Measurements from ENCODE around the gene PYGO1. TPM values are rescaled to one million over a fixed set of nuclear protein-coding genes. Genes with fewer than 3 reads are reported as not detected.

PYGO1 gene
- total and polyA plus RNA-seq, 2 of the 8 experiments (the other 6 are each of a cell fraction or from before 2014, with no cell fraction given), result 0.50 to 1.1 TPM

GRCh38 chr15:55618387-55618786, 30.2 kb upstream of the PYGO1 start:
- Histone ChIP-seq H4K20me1 (replicated peaks in 1 of 2; ENCODE audit: control insufficient read depth in 1 of 2, insufficient read depth in 2 of 2, low read length in 2 of 2) (no peaks in the 10 kb centered on the region), H2BK12ac (ENCODE audit: low read depth, low read length) (no peak overlapping the region), H3K27ac (ENCODE audit: low read depth, low read length) (no peak overlapping the region), H2BK15ac (ENCODE audit: low read length) (no peak overlapping the region), H2BK20ac (ENCODE audit: low read length) (no peak overlapping the region), H2BK5ac (ENCODE audit: low read depth, low read length) (no peak overlapping the region), H3K56ac (replicated peaks; ENCODE audit: insufficient read length, low read depth, low read length) (no peak overlapping the region), H4K5ac (ENCODE audit: insufficient read length, low read depth, low read length) (no peak overlapping the region), H4K91ac (replicated peaks; ENCODE audit: insufficient read length, low read length) (no peak overlapping the region), H2AFZ (ENCODE audit: low read length) (no peak overlapping the region), H3K4me3 (ENCODE audit: extremely low read depth in 1 of 4, insufficient read depth in 2 of 4, low read depth in 3 of 4, low read length in 4 of 4) (no peak overlapping the region), H2AK5ac (ENCODE audit: low read depth, low read length) (no peak overlapping the region), H3K27me3 (replicated peaks in 1 of 4; ENCODE audit: control insufficient read depth in 3 of 4, extremely low read depth in 1 of 4, insufficient read depth in 3 of 4, low read length in 3 of 4) (no peaks in the 10 kb centered on the region), H3K9me3 (ENCODE audit: insufficient read depth in 2 of 2, low read depth in 1 of 2, low read length in 1 of 2) (no peaks in the 10 kb centered on the region), H3K4ac (replicated peaks; ENCODE audit: insufficient read length, low read depth, low read length) (no peak overlapping the region), H2BK120ac (replicated peaks; ENCODE audit: low read depth, low read length) (no peak overlapping the region), H3K79me2 (ENCODE audit: control insufficient read depth in 1 of 2, insufficient read depth in 2 of 2, low read length in 2 of 2) (no peaks in the 10 kb centered on the region), H3K14ac (ENCODE audit: insufficient read length) (no peak overlapping the region), H3K23me2 (ENCODE audit: low read depth, low read length) (no peaks in the 10 kb centered on the region), H3K36me3 (ENCODE audit: control insufficient read depth in 2 of 4, insufficient read depth in 4 of 4, low read length in 3 of 4) (no peaks in the 10 kb centered on the region), H3K9ac (replicated peaks in 1 of 4; ENCODE audit: extremely low read depth in 1 of 4, low read depth in 3 of 4, low read length in 3 of 4) (no peak overlapping the region), H3K18ac (ENCODE audit: extremely low read depth, low read length) (no peak overlapping the region), H3K23ac (ENCODE audit: insufficient read length) (no peak overlapping the region), H4K8ac (ENCODE audit: extremely low read depth, insufficient read depth, low read length) (no peak overlapping the region), H3K4me2 (ENCODE audit: insufficient read depth in 1 of 2, low read depth in 2 of 2, low read length in 2 of 2) (no peak overlapping the region), H3K4me1 (replicated peaks in 1 of 4; ENCODE audit: control insufficient read depth in 3 of 4, insufficient read depth in 4 of 4, low read length in 3 of 4) (peaks cover 0 to 4% (median under 1%) of the 10 kb centered on the region in 4 experiments; a peak in 3 of 7 replicates), H3K79me1 (ENCODE audit: low read depth, low read length) (no peaks in the 10 kb centered on the region)
- ChIA-PET CTCF (ENCODE audit: partially characterized antibody) (interaction anchor here (0.7 to 1.7 kb wide), 2 partner anchors 104 to 178 kb away, joined by 3 to 6 read pairs; no protein-coding TSS in a partner anchor), POLR2A (ENCODE audit: partially characterized antibody) (no interaction called here)
- FAIRE-seq, result no peak
- 76% methylated on average over 4 of the region's 4 CpGs; no CpG with 5 or more reads in 1 of the 2 experiments for WGBS, 2 experiments (ENCODE audit: extremely low coverage in 1 of 2, insufficient coverage in 1 of 2, insufficient read length in 1 of 2, insufficient replicate concordance in 2 of 2, low coverage in 1 of 2, low lambda C conversion rate in 2 of 2, missing lambda C conversion rate in 1 of 2)
- DNase-seq (ENCODE audit: low read depth in 1 of 2, low spot score in 2 of 2), result no peak
- TF ChIP-seq CBX8 (IDR thresholded peaks at IDR 0.05; ENCODE audit: borderline replicate concordance, low read depth, low read length) (no peak), GABPA (IDR thresholded peaks at IDR 0.05; ENCODE audit: borderline replicate concordance, insufficient read depth, low read length) (no peak), SP4 (IDR thresholded peaks at IDR 0.05; ENCODE audit: low read length) (no peak), RXRA (IDR thresholded peaks at IDR 0.05; ENCODE audit: insufficient read depth, low read depth, low read length) (no peak), CBX5 (IDR thresholded peaks at IDR 0.05; ENCODE audit: low read depth, low read length) (no peak), FOSL1 (IDR thresholded peaks at IDR 0.05; ENCODE audit: insufficient read depth, low read depth, low read length) (no peak), ZNF274 (IDR thresholded peaks at IDR 0.05; ENCODE audit: borderline replicate concordance, extremely low read depth, low read length) (no peak), MAX (IDR thresholded peaks at IDR 0.05) (no peak), ATF2 (IDR thresholded peaks at IDR 0.05; ENCODE audit: low read length) (no peak), RNF2 (IDR thresholded peaks at IDR 0.05; ENCODE audit: borderline replicate concordance, low read depth, low read length, missing control alignments, poor library complexity, severe bottlenecking) (no peak), SP1 (IDR thresholded peaks at IDR 0.05; ENCODE audit: low read depth, low read length) (no peak), CHD1 (IDR thresholded peaks at IDR 0.05; ENCODE audit: low read depth, low read length) (no peak), TBP (IDR thresholded peaks at IDR 0.05; ENCODE audit: low read depth, low read length) (no peak)
